ENCODE data around the gene JMJD6. TPM values are rescaled to one million over a fixed set of nuclear protein-coding genes. Genes with fewer than 3 reads are reported as not detected.
"Not testable (repeated sequence)": the region's sequence is repeated elsewhere in the genome, so short reads cannot be mapped to it uniquely, and the experiment has no call there.

Gene JMJD6
- polyA plus RNA-seq, 1 donor (not counting 4 experiments of a cell fraction or from before 2014, with no cell fraction given), result 12.0 TPM

DNA sequence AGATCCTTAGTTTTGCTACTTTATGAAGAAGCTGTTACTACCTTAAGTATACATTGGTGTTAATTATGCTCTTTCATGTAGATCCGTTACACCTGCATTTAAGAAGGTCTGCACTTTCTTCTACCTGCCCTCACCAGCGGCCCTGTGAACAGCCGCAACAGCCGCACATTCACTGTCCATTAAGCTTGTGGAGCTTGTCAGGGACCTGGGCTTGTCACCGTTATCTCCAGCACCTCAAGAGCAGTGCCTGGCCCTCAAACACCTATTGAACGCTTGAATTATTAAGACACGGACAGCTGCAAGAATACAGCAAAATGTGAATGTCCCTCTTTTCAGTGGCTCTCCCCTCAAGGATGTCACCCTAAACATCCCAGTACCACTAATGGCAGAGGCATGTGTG lies 12.6 kb downstream of the JMJD6 start:
- dilution Hi-C loops (cut with MboI; ENCODE audit: extremely low pct_ligation_motif_present, low sequenced_read_pairs), result no loop called here
- H3K36me3 ChIP-seq (ENCODE audit: control insufficient read depth in 2 of 2, extremely low read depth in 1 of 2, insufficient read depth in 2 of 2, low read length in 2 of 2), result peaks cover 17 to 34% of the 10 kb centered on the region in 2 experiments
- H3K4me1 ChIP-seq (ENCODE audit: control insufficient read depth, extremely low read depth, insufficient read depth, low read length), result peaks cover 18% of the 10 kb centered on the region
- H3K4me3 ChIP-seq (ENCODE audit: control insufficient read depth in 2 of 3, extremely low read depth in 1 of 3, insufficient read depth in 2 of 3, low read depth in 1 of 3, low read length in 3 of 3), result no peak overlapping the region
- no peak overlapping the region for H3K9ac ChIP-seq (ENCODE audit: control insufficient read depth, extremely low read depth, insufficient read depth, low read length)
- H3K27me3 ChIP-seq (ENCODE audit: control insufficient read depth, extremely low read depth, insufficient read depth, low read length), result no peaks in the 10 kb centered on the region
- no peaks in the 10 kb centered on the region for H4K20me1 ChIP-seq (ENCODE audit: control insufficient read depth, extremely low read depth, insufficient read depth, low read length)
- no peak overlapping the region for H3K4me2 ChIP-seq (ENCODE audit: control insufficient read depth, extremely low read depth, insufficient read depth, low read depth, low read length)
- no peak for DNase-seq (ENCODE audit: low read depth, low spot score)
- TF ChIP-seq EZH2 (IDR thresholded peaks at IDR 0.05; ENCODE audit: low read length), result no peak
- TF ChIP-seq, protein P1, sequence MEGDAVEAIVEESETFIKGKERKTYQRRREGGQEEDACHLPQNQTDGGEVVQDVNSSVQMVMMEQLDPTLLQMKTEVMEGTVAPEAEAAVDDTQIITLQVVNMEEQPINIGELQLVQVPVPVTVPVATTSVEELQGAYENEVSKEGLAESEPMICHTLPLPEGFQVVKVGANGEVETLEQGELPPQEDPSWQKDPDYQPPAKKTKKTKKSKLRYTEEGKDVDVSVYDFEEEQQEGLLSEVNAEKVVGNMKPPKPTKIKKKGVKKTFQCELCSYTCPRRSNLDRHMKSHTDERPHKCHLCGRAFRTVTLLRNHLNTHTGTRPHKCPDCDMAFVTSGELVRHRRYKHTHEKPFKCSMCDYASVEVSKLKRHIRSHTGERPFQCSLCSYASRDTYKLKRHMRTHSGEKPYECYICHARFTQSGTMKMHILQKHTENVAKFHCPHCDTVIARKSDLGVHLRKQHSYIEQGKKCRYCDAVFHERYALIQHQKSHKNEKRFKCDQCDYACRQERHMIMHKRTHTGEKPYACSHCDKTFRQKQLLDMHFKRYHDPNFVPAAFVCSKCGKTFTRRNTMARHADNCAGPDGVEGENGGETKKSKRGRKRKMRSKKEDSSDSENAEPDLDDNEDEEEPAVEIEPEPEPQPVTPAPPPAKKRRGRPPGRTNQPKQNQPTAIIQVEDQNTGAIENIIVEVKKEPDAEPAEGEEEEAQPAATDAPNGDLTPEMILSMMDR (optimal IDR thresholded peaks at IDR 0.05 in 1 of 3, IDR thresholded peaks at IDR 0.05 in 1 of 3, conservative IDR thresholded peaks at IDR 0.05 in 1 of 3; ENCODE audit: extremely low read depth in 1 of 3, insufficient read depth in 2 of 3, low read length in 3 of 3), result no peak
- FAIRE-seq, result no peak
- peaks cover 17% of the 10 kb centered on the region for H3K79me2 ChIP-seq (ENCODE audit: control insufficient read depth, insufficient read depth, low read length)
- no peaks in the 10 kb centered on the region for H3K9me1 ChIP-seq (ENCODE audit: control insufficient read depth, extremely low read depth, insufficient read depth, low read length)
- no peak overlapping the region for H2AFZ ChIP-seq (ENCODE audit: control insufficient read depth, low read length)
- H3K9me3 ChIP-seq (ENCODE audit: control insufficient read depth, low read depth, low read length), result no peaks in the 10 kb centered on the region
- H3K27ac ChIP-seq (ENCODE audit: control insufficient read depth, insufficient read depth, low read length), result no peak overlapping the region

DNA sequence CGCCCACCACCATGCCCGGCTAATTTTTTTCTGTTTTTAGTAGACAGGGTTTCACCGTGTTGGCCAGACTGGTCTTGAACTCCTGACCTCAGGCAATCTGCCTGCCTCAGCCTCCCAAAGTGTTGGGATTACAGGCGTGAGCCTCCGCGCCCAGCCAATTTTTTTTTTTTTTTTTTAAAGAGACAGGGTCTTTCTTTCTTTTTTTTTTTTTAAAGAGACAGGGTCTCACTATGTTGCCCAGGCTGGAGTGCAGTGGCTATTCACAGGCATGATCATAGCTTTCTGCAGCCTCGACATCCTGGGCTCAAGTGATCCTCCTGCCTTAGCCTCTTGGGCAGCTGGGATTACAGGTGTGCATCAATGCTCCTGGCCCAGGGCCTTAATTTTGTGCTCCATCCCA lies 14.1 kb downstream of the JMJD6 start:
- peaks cover 24% of the 10 kb centered on the region for H3K4me1 ChIP-seq (ENCODE audit: control insufficient read depth, extremely low read depth, insufficient read depth, low read length)
- H3K4me2 ChIP-seq (ENCODE audit: control insufficient read depth, extremely low read depth, insufficient read depth, low read depth, low read length); H3K27ac ChIP-seq (ENCODE audit: control insufficient read depth, insufficient read depth, low read length); H4K20me1 ChIP-seq (ENCODE audit: control insufficient read depth, extremely low read depth, insufficient read depth, low read length); H2AFZ ChIP-seq (ENCODE audit: control insufficient read depth, low read length); dilution Hi-C loops (cut with MboI; ENCODE audit: extremely low pct_ligation_motif_present, low sequenced_read_pairs); H3K9me1 ChIP-seq (ENCODE audit: control insufficient read depth, extremely low read depth, insufficient read depth, low read length); H3K9ac ChIP-seq (ENCODE audit: control insufficient read depth, extremely low read depth, insufficient read depth, low read length); H3K9me3 ChIP-seq (ENCODE audit: control insufficient read depth, low read depth, low read length); FAIRE-seq; H3K27me3 ChIP-seq (ENCODE audit: control insufficient read depth, extremely low read depth, insufficient read depth, low read length); DNase-seq (ENCODE audit: low read depth, low spot score); H3K4me3 ChIP-seq (ENCODE audit: control insufficient read depth in 2 of 3, extremely low read depth in 1 of 3, insufficient read depth in 2 of 3, low read depth in 1 of 3, low read length in 3 of 3): not testable (repeated sequence)
- H3K36me3 ChIP-seq (ENCODE audit: control insufficient read depth in 2 of 2, extremely low read depth in 1 of 2, insufficient read depth in 2 of 2, low read length in 2 of 2), result peaks cover 10 to 31% of the 10 kb centered on the region in 2 experiments
- peaks cover 27% of the 10 kb centered on the region for H3K79me2 ChIP-seq (ENCODE audit: control insufficient read depth, insufficient read depth, low read length)
